Measurements from ENCODE around the gene SMIM9.

GRCh38 chrX:154793084-154793795 is 41.2 kb downstream of the SMIM9 start:
- TF ChIP-seq, protein P1, sequence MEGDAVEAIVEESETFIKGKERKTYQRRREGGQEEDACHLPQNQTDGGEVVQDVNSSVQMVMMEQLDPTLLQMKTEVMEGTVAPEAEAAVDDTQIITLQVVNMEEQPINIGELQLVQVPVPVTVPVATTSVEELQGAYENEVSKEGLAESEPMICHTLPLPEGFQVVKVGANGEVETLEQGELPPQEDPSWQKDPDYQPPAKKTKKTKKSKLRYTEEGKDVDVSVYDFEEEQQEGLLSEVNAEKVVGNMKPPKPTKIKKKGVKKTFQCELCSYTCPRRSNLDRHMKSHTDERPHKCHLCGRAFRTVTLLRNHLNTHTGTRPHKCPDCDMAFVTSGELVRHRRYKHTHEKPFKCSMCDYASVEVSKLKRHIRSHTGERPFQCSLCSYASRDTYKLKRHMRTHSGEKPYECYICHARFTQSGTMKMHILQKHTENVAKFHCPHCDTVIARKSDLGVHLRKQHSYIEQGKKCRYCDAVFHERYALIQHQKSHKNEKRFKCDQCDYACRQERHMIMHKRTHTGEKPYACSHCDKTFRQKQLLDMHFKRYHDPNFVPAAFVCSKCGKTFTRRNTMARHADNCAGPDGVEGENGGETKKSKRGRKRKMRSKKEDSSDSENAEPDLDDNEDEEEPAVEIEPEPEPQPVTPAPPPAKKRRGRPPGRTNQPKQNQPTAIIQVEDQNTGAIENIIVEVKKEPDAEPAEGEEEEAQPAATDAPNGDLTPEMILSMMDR (IDR thresholded peaks at IDR 0.05; ENCODE audit: insufficient read depth, low read length): no peak
- TF ChIP-seq POLR2AphosphoS5 (IDR thresholded peaks at IDR 0.05; ENCODE audit: low read depth) (no peak), GABPA (IDR thresholded peaks at IDR 0.05; ENCODE audit: low read depth) (no peak), SPI1 (IDR thresholded peaks at IDR 0.05; ENCODE audit: borderline replicate concordance, low read depth) (no peak)
- TF ChIP-seq, protein P2, sequence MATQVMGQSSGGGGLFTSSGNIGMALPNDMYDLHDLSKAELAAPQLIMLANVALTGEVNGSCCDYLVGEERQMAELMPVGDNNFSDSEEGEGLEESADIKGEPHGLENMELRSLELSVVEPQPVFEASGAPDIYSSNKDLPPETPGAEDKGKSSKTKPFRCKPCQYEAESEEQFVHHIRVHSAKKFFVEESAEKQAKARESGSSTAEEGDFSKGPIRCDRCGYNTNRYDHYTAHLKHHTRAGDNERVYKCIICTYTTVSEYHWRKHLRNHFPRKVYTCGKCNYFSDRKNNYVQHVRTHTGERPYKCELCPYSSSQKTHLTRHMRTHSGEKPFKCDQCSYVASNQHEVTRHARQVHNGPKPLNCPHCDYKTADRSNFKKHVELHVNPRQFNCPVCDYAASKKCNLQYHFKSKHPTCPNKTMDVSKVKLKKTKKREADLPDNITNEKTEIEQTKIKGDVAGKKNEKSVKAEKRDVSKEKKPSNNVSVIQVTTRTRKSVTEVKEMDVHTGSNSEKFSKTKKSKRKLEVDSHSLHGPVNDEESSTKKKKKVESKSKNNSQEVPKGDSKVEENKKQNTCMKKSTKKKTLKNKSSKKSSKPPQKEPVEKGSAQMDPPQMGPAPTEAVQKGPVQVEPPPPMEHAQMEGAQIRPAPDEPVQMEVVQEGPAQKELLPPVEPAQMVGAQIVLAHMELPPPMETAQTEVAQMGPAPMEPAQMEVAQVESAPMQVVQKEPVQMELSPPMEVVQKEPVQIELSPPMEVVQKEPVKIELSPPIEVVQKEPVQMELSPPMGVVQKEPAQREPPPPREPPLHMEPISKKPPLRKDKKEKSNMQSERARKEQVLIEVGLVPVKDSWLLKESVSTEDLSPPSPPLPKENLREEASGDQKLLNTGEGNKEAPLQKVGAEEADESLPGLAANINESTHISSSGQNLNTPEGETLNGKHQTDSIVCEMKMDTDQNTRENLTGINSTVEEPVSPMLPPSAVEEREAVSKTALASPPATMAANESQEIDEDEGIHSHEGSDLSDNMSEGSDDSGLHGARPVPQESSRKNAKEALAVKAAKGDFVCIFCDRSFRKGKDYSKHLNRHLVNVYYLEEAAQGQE (IDR thresholded peaks at IDR 0.05; ENCODE audit: insufficient replicate concordance, low read depth): no peak

All from HL-60 (cell line).